NCI-H128 (cell line): ENCODE measurements around the gene RAVER2.
"Not testable (repeated sequence)": the region's sequence is repeated elsewhere in the genome, so short reads cannot be mapped to it uniquely, and the experiment has no call there.

ENCODE experiments used
- DNase-seq: peaks from one replicate; lab custom pipeline; 2025; ENCODE audit not compliant: unreplicated experiment; lab: John Stamatoyannopoulos, UW

RAVER2 gene

DNA sequence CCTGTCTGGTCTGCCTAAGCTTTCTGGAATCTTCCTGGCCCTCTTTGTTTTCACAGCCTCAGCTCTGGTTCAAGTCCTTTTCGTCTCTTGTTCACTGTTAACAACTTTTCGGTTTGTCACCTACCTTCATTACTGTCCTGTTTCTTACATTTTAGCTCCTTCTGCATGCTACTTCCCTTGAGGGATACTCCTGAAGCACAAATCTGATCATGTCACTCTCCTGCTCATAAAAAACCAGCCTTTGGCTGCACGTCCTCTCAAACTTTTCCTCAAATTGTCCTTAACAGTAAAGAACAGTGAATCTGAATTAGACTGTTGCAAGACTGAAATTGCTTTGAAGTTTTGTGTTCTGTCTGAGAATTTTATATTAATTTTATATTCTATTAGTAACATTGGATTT is 3.3 kb downstream of the RAVER2 start:
- no peak for DNase-seq

DNA sequence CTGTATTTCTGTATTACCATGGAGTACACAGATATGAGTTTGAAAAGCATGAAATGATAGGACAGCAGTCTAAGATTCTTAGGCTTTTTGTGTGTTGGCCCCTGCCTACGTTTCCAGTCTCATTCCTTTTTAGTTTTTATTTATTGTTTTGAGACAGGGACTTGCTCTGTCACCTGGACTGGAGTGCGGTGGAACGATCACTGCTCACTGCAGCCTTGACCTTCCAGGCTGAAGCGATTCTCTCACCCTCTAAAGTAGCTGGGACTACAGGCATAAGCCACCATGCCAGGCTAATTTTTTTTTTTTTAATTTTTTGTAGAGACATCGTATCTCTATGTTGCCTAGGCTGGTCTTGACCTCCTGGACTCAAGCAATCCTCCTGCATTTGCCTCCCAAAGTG is 3.8 kb downstream of the RAVER2 start:
- no peak for DNase-seq

DNA sequence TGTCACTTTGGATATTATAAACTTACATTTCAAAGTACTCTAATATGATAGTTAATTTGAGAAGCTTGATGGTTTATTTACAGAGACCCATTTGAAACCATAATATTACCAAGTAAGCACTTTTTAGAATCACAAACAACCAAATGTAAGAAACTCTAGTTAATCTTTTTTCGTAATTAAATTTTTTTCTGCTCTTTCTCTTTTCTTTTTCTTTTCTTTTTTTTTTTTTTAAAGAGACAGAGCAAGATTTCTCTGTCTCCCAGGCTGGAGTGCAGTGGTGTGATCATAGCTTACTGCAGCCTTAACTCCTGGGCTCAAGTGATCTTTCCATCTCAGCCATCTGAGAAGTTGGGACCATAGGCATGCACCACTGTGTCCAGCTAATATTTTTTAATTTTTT is 5.2 kb downstream of the RAVER2 start:
- DNase-seq: no peak

DNA sequence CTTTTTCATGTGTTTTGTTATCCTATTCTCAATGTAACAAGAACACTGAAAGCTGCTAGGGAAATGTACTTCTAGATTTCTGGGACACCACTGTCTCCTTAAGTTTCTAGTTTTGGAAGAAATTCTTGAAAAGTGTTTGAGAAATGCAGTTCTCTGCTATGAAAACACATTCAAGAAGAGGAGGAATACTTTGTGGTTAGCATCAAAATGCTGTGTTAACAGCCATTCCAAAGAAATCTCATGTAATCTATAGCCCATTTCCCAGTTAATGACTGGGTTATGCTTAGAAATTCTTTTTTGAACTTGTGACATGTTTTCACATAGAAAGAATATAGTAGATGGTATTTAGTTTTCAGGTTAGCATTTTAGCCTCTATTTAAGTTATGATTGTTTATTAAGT is 6.0 kb downstream of the RAVER2 start:
- DNase-seq: no peak

DNA sequence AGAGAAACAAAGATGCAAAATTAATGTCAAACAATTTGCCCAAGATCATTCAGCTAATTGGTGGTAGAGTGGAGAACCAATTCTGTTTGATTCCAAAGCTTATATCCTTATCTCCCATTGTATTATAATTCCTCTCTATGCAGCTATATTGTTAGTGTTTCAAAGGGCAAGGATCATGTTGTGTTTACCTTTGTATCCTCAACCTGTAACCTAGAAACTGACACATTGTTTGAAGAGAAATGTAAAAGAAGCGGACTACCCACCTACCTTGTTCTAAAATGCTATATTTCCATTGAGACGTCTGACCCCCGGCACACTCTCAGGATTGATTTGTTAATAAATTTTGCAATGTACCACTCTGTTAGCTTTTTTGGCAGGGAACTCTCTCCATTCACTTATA is 9.3 kb downstream of the RAVER2 start:
- no peak for DNase-seq

- DNase-seq: no peak
Observed at GRCh38 chr1:64755361-64755760, 10.5 kb downstream of the RAVER2 start.

- DNase-seq: no peak
Observed at GRCh38 chr1:64756770-64757169, 11.9 kb downstream of the RAVER2 start.

- no peak for DNase-seq
Observed at GRCh38 chr1:64757213-64757612, 12.3 kb downstream of the RAVER2 start.

- no peak for DNase-seq
Observed at GRCh38 chr1:64758233-64758632, 13.4 kb downstream of the RAVER2 start.

GRCh38 chr1:64759968-64760367 is 15.1 kb downstream of the RAVER2 start:
- no peak for DNase-seq

DNA sequence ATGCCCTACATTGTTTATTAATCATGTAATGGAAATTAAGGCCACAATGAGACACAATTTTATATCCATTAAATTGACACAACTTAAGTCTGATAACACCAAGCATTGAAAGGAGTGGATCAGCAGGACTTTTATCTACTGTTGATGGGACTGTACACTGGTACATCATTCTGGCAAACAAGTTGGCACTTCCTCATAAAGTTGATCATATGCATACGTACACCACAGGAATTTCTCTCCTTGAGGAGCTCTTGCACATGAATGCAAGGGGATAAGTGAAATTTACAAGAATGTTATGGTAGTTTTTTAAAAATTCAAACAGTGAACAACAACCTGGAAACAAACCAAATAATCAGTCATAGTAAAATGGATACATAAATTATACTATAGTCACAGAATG is 20.1 kb downstream of the RAVER2 start:
- DNase-seq: no peak

DNA sequence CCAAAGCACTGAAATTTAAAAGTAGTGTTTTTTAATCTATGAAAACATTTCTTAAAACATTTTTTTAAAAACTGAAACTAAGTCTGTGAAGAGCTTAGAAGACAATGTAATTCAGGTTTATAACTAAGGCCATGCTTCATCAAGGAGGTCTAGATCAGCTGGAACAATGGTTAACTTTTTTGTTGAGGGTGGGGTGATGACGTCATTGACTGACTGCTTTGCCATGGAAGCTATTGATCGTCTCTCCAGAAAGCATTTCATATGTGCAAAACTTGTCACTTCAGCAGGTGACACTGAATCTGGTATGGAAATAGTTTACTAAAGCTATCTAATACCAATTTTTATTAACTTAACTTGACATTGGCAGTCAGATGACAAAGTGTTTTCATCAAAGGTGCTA is 21.0 kb downstream of the RAVER2 start:
- DNase-seq: no peak

DNA sequence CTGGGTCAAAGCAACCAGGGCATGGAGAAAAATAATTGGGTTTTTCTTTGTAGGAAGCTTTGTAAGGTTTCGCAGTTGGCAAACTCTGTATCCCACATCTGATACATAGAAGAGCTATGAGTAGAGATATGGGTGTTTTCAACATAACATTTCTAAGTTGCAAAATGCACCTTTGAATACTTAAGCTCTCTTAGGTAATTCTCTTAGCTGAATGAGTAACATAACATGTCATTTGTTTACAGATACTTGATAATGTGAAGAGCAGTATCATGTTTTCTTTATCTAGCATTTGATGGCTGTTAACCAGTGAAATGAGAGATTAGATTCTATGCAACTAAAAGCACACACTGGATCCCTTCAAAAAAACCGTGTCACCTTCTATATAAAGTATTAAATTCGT is 21.6 kb downstream of the RAVER2 start:
- no peak for DNase-seq

DNA sequence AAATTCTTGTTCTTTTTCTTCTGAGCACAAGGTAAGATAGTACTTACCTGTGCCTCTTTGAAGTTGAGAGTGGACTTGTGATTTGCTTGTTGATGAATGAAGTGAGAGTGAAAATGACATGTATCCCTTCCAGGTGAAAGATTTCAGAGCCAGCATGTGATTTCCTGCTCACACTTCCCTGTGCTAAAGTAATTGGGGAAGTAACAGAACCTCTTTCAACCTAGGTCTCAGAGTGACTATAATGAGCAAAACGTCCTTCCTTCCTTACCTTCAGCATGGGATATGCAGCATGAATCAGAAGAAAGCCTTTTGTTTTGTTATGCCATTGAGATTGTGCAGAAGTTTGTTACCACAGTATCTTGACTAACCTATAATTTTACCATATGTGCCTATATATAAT is 24.6 kb downstream of the RAVER2 start:
- DNase-seq: no peak

DNA sequence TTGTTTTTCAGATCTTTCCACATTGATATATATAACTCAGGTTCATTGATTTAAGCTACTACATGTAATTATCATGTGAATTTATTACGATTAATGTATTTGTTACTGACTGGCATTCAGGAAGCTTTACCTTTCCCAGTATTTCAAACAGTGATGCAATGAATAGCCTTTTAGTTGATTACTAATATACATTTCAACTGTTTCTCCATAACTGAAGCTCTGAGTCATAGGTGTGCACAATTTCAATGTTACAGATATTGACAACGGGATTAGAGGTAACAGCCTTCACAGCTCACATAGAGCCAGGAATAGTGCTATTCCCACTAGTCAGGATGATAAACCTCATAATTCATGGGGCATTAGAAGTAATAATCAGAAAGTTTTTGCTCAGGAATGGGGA is 25.1 kb downstream of the RAVER2 start:
- no peak for DNase-seq

DNA sequence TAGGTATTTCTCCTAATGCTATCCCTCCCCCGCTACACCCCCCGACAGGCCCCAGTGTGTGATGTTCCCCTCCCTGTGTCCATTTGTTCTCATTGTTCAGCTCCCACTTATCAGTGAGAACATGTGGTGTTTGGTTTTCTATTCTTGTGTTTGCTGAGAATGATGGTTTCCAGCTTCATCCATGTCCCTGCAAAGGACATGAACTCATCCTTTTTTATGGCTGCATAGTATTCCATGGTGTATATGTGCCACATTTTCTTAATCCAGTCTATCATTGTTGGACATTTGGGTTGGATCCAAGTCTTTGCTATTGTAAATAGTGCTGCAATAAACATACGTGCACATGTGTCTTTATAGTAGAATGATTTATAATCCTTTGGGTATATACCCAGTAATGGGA is 28.4 kb downstream of the RAVER2 start:
- DNase-seq: not testable (repeated sequence)

DNA sequence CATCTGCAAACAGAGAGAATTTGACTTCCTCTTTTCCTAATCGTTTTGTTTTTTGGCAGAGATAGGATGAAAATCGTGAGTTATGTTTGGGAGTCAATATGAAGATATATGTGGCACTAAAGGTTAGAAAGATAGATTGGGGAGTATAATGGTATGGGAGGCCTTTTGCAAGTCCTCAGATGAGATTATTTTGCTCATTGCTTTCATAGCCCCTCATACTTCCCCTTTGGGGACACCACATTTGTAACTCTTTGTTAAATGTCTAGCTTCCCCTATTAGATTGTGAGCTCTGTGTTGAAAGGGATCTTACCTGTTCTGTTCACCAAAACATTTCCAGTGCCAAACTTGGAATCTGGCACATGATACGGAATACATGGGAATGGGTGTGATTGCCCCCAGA is 30.2 kb downstream of the RAVER2 start:
- no peak for DNase-seq

GRCh38 chr1:64782044-64782443 is 37.2 kb downstream of the RAVER2 start:
- not testable (repeated sequence) for DNase-seq

- not testable (repeated sequence) for DNase-seq
Observed at GRCh38 chr1:64782848-64783247, 38.0 kb downstream of the RAVER2 start.

- no peak for DNase-seq
Observed at GRCh38 chr1:64790832-64791487, 46.1 kb downstream of the RAVER2 start.

DNA sequence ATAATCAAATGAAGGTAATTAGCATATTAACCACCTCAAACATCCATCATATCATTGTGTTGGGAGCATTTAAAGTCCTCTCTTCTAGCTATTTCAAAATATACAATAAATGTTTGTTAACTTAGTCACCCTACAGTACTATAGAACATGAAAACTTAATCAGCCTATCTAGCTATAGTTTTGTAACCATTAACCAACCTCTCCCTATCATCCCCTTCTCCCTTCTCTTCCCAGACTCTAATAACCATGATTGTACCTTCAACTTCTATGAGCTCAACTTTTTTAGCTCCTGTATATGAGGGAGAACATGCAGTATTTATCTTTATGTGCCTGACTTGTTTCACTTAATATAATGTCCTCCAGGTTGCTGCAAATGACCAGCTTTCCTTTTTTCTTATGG is 54.0 kb downstream of the RAVER2 start:
- DNase-seq: no peak

DNA sequence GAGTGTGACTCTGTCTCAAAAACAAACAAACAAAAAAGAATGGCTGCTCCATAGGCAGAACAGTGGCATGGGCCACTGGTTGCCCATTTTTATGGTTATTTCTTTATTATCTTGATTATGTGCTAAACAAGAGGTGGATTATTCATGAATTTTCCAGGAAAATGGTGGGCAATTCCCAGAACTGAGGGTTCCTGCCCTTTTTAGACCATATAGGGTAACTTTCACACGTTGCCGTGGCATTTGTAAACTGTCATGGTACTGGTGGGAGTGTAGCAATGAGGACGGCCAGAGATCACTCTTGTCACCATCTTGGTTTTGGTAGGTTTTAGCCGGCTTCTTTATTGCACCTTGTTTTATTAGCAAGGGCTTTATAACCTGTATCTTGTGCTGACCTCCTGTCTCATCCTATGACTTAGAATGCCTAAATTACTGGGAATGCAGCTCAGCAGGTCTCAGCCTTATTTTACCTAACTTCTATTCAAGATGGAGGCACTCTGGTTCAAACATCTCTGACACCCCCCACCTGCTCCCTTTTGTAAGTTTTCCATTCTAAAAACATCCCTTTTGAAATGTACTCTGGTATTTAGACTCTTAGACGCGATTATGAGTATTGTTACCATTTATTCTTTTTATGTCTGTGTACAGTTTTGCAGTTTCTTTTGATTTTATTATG is 57.1 kb downstream of the RAVER2 start:
- DNase-seq: no peak

DNA sequence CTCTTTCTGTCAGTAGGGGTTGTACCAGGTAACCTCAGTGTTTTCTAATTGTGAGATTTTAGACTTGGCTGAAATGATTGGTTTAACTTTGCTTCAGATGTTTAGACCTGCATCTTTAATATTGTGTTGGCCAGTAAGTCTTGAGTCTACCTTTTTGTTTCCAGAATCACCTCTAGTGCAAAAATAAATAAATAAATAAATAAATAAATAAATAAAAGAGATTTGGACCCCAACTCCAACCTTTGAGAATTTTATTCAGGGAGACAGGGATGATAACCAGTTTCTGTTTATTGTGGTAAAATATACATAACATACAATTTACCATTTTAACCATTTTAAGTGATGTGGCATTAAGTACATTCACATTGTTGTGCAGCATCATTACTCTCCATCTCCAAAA is 64.4 kb downstream of the RAVER2 start:
- DNase-seq: no peak
